IMR-90 (cell line): ENCODE measurements around the gene SERPINA1. TPM values are rescaled to one million over a fixed set of nuclear protein-coding genes. Genes with fewer than 3 reads are reported as not detected.

Experiments used
- ATAC-seq: fragments of 200-7000 bp; cut with Tn5 transposase; 2 replicates; pipeline ENCODE4 v1.9.1; 2020; ENCODE audit warnings: low read depth, mild to moderate bottlenecking, moderate library complexity
- BruUV-seq: library from RNA; stranded (reverse); fragments of 400-500 nt; replicated peaks from 2 replicates; lab custom pipeline; 2021; lab: Mats Ljungman, UMichigan
- CTCF ChIA-PET: fragments of 300-600 bp; formaldehyde crosslinking; extraction: SDS; loops from one replicate; lab custom pipeline; 2021; ENCODE audit warnings: antibody characterized with exemption; lab: Yijun Ruan, JAX
- POLR2A ChIA-PET: fragments of 300-600 bp; sonication (Branson Sonifier 250); formaldehyde crosslinking; loops from one replicate; lab custom pipeline; 2022; ENCODE audit warnings: antibody characterized with exemption; ENCODE audit not compliant: unreplicated experiment; lab: Charles Lee
- DNase-seq: peaks from one replicate; pipeline ENCODE4 v3.0.0; 2013
- H2AFZ ChIP-seq: replicated peaks from 2 replicates; pipeline ENCODE3; 2013; ENCODE audit warnings: low read length, mild to moderate bottlenecking; ENCODE audit not compliant: poor library complexity
- H2AK5ac ChIP-seq: 2 replicates; pipeline ENCODE4 v1.6.1; 2013; ENCODE audit warnings: low read depth, low read length, inconsistent platforms
- H2AK9ac ChIP-seq: replicated peaks from 2 replicates; pipeline ENCODE3; 2013; ENCODE audit warnings: mild to moderate bottlenecking, low read depth, low read length, moderate library complexity; ENCODE audit not compliant: poor library complexity
- H2BK120ac ChIP-seq: 2 replicates; pipeline ENCODE4 v1.6.1; 2013; ENCODE audit warnings: low read depth, low read length, inconsistent platforms
- H2BK15ac ChIP-seq: 3 replicates; pipeline ENCODE4 v1.6.1; 2013; ENCODE audit warnings: low read depth, low read length, inconsistent platforms
- H2BK20ac ChIP-seq: 2 replicates; pipeline ENCODE4 v1.6.1; 2013; ENCODE audit warnings: low read depth, mild to moderate bottlenecking, inconsistent platforms, low read length, moderate library complexity
- H2BK5ac ChIP-seq: 2 replicates; pipeline ENCODE4 v1.6.1; 2013; ENCODE audit warnings: mild to moderate bottlenecking, low read depth, low read length, inconsistent platforms; ENCODE audit not compliant: poor library complexity, severe bottlenecking
- H3K14ac ChIP-seq: replicated peaks from 2 replicates; pipeline ENCODE4 v1.6.1; 2013; ENCODE audit warnings: low read depth, low read length, inconsistent platforms
- H3K18ac ChIP-seq: 2 replicates; pipeline ENCODE4 v1.6.1; 2013; ENCODE audit warnings: low read depth, low read length, control low read depth
- H3K23ac ChIP-seq: 2 replicates; pipeline ENCODE4 v1.6.1; 2013; ENCODE audit warnings: low read depth, low read length, inconsistent platforms
- H3K27ac ChIP-seq: 2 replicates; pipeline ENCODE4 v1.5.1; 2013; ENCODE audit warnings: mild to moderate bottlenecking, control low read depth, low read length; ENCODE audit not compliant: insufficient read depth
- H3K27me3 ChIP-seq: 2 replicates; pipeline ENCODE4 v1.6.1; 2013; ENCODE audit warnings: low read length; ENCODE audit not compliant: control insufficient read depth, insufficient read depth
- H3K36me3 ChIP-seq: 2 replicates; pipeline ENCODE4 v1.6.1; 2013; ENCODE audit warnings: low read length, mixed read lengths; ENCODE audit not compliant: control insufficient read depth, insufficient read depth
- H3K4ac ChIP-seq: 2 replicates; pipeline ENCODE4 v1.6.1; 2013; ENCODE audit warnings: low read depth, low read length, inconsistent platforms
- H3K4me1 ChIP-seq: 2 replicates; pipeline ENCODE4 v1.6.1; 2013; ENCODE audit warnings: low read length, mixed read lengths; ENCODE audit not compliant: control insufficient read depth, insufficient read depth
- H3K4me2 ChIP-seq: 2 replicates; pipeline ENCODE4 v1.6.1; 2013; ENCODE audit warnings: low read depth, mild to moderate bottlenecking, control low read depth, low read length, moderate library complexity
- H3K4me3 ChIP-seq: 2 replicates; pipeline ENCODE4 v1.5.1; 2013; ENCODE audit warnings: low read depth, mild to moderate bottlenecking, control low read depth, low read length, moderate library complexity; ENCODE audit not compliant: insufficient read depth
- H3K56ac ChIP-seq: 2 replicates; pipeline ENCODE4 v1.6.1; 2013; ENCODE audit warnings: low read length, inconsistent platforms; ENCODE audit not compliant: insufficient read depth; ENCODE audit errors: extremely low read depth
- H3K79me1 ChIP-seq, 2 experiments: 2 replicates each; pipeline ENCODE4 v1.6.1; 2013; ENCODE audit warnings: low read length in 2 of 2, inconsistent platforms in 1 of 2, low read depth in 1 of 2
- H3K9ac ChIP-seq: 2 replicates; pipeline ENCODE4 v1.6.1; 2013; ENCODE audit warnings: low read depth, low read length, control low read depth
- H3K9me1 ChIP-seq: 2 replicates; pipeline ENCODE4 v1.6.1; 2013; ENCODE audit warnings: low read length, inconsistent platforms; ENCODE audit not compliant: insufficient read depth
- H3K9me3 ChIP-seq: 2 replicates; pipeline ENCODE4 v1.6.1; 2013; ENCODE audit warnings: low read length; ENCODE audit not compliant: control insufficient read depth, insufficient read depth
- H4K20me1 ChIP-seq: 2 replicates; pipeline ENCODE4 v1.6.1; 2013; ENCODE audit warnings: low read length, inconsistent platforms; ENCODE audit not compliant: insufficient read depth
- H4K5ac ChIP-seq: 2 replicates; pipeline ENCODE4 v1.6.1; 2013; ENCODE audit warnings: mild to moderate bottlenecking, low read depth, low read length, control low read depth
- H4K8ac ChIP-seq, 2 experiments: 2 replicates each; pipeline ENCODE4 v1.6.1; 2013; ENCODE audit warnings: low read depth in 2 of 2, low read length in 2 of 2, control low read depth in 1 of 2, inconsistent platforms in 1 of 2
- H4K91ac ChIP-seq: 2 replicates; pipeline ENCODE4 v1.6.1; 2013; ENCODE audit warnings: low read depth, low read length, inconsistent platforms; ENCODE audit not compliant: insufficient read depth
- CHD1 ChIP-seq: IDR thresholded peaks from 2 replicates; pipeline ENCODE4 v1.6.1; 2012; ENCODE audit warnings: low read depth, low read length, improper control_type of control experiment
- WGBS, 2 experiments: methylation state at CpG; one replicate each; pipeline versions ENCODE4 v1.1.5 to v1.1.7; 2013; ENCODE audit warnings: missing lambda C conversion rate in 2 of 2; ENCODE audit not compliant: insufficient read length in 1 of 2; ENCODE audit errors: extremely low coverage in 2 of 2; 5-methylcytosine and 5-hydroxymethylcytosine counted together
- dilution Hi-C: fragments of 300-500 bp; cut with HindIII; formaldehyde crosslinking; loops from one replicate; pipeline ENCODE4 v1.14.3; 2018; ENCODE audit warnings: low sequenced_read_pairs; ENCODE audit not compliant: unreplicated experiment
- in situ Hi-C: fragments of 300-500 bp; cut with MboI; formaldehyde crosslinking; loops from 3 replicates; pipeline ENCODE4 v1.14.3; 2019; ENCODE audit warnings: low sequenced_read_pairs, inconsistent platforms, mixed read lengths
- intact Hi-C: fragments of 100-400 bp; cut with micrococcal nuclease; formaldehyde crosslinking; loops from 2 replicates; pipeline ENCODE4 v1.10.0; 2022
- polyA plus RNA-seq, 3 experiments: library from polyadenylated mRNA; depleted of rRNA; stranded (reverse); fragments of >200 nt; gene quantifications; 2 replicates each; pipeline ENCODE4 v1.2.3, GENCODE V29; 2012; ENCODE audit warnings: low replicate concordance in 1 of 3
- total RNA-seq: library from RNA; depleted of rRNA; stranded (reverse); fragments of >200 nt; gene quantifications from 2 replicates; pipeline ENCODE4 v1.2.3, GENCODE V29; 2012

SERPINA1 gene
- total and polyA plus RNA-seq, 2 of the 4 experiments (the other 2 are of a cell fraction), result 0.54 to 1.2 TPM

DNA sequence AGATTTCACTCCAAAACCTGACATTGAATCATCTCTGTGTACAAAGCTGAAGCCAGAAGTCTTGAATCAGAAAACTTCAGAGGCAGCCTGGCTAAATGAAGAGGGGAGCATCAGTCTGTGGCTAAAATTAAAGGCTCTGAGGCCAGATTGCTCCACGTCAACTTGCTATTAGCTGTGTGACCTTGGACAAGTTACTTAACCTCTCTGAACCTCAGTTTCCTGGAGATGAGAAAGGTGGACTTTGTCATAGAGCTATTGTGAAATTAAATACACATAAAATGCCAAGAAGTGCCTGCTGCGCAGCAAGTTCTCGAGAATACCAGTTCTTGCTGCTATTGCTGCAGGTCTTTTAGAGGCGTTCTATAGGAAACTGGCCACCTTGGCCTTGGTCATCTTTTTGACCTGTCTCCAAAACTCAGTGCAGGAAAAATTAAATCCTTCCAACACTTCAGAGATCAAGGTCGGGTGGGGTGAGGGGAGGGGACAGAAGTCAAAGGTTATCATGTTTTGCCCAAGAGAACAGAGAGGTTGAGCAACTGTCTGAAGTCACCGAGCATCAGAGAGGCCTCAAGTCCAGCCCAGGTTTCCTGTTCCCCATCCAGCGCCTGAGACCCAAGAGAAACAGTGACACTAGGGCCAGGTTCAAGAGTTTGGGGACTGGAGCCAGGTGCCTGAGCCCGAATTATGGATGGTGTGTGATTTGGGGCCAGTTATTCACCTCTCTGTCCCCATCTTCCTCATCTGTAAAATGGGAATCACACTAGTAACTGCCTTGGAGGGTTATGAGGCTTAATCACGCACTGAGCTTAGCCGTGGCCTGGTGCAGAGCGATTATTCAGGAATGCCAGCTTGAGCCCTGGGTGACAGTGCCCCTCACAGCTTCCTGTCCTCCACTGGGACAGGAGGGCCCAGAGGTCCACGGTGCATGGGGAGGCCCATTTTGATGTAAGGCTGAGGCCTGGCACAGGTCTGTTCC, 1.1 kb downstream of the SERPINA1 start:
- H3K4me2 ChIP-seq, result no peak overlapping the region
- intact Hi-C loops (no loop called here), dilution Hi-C loops (no loop called here), in situ Hi-C loops (no loop called here)
- no peak overlapping the region for H2AK5ac ChIP-seq
- no peak overlapping the region for H3K18ac ChIP-seq
- H4K5ac ChIP-seq, result no peak overlapping the region
- H3K4ac ChIP-seq, result no peak overlapping the region
- H3K9me1 ChIP-seq, result no peaks in the 10 kb centered on the region
- H3K27me3 ChIP-seq, result no peaks in the 10 kb centered on the region
- H3K9ac ChIP-seq, result no peak overlapping the region
- H4K20me1 ChIP-seq, result no peaks in the 10 kb centered on the region
- no peaks in the 10 kb centered on the region for H3K9me3 ChIP-seq
- H3K36me3 ChIP-seq, result no peaks in the 10 kb centered on the region
- H2BK5ac ChIP-seq, result no peak overlapping the region
- H3K14ac ChIP-seq, result no peak overlapping the region
- no peak overlapping the region for H4K91ac ChIP-seq
- ChIA-PET CTCF (no interaction called here), POLR2A (no interaction called here)
- no peak for ATAC-seq
- no peak overlapping the region for H2AK9ac ChIP-seq
- no peak for TF ChIP-seq CHD1
- 60% methylated on average over 1 of the region's 12 CpGs; no CpG with 5 or more reads in 1 of the 2 experiments for WGBS, 2 experiments
- no peak overlapping the region for H3K56ac ChIP-seq
- no peak overlapping the region for H3K23ac ChIP-seq
- H2BK120ac ChIP-seq, result no peak overlapping the region
- no peak overlapping the region for H3K4me3 ChIP-seq
- no peak overlapping the region for H2AFZ ChIP-seq
- no peaks in the 10 kb centered on the region for H3K4me1 ChIP-seq
- no peak overlapping the region for H2BK15ac ChIP-seq
- H2BK20ac ChIP-seq, result no peak overlapping the region
- H4K8ac ChIP-seq, result no peak overlapping the region
- H3K79me1 ChIP-seq, result no peaks in the 10 kb centered on the region
- no TSS peak for BruUV-seq
- H3K27ac ChIP-seq, result no peak overlapping the region
- DNase-seq, result no peak
